Colon (tissue), 2 donors: ENCODE data around the gene LOXL3.

Experiments used
- FAIRE-seq: peaks from 2 replicates; lab custom pipeline; 2012; peaks lifted over from hg19 to GRCh38; lab: Jason Lieb, UNC
- donor health status: control.
- donor health status: control.

LOXL3 gene

DNA sequence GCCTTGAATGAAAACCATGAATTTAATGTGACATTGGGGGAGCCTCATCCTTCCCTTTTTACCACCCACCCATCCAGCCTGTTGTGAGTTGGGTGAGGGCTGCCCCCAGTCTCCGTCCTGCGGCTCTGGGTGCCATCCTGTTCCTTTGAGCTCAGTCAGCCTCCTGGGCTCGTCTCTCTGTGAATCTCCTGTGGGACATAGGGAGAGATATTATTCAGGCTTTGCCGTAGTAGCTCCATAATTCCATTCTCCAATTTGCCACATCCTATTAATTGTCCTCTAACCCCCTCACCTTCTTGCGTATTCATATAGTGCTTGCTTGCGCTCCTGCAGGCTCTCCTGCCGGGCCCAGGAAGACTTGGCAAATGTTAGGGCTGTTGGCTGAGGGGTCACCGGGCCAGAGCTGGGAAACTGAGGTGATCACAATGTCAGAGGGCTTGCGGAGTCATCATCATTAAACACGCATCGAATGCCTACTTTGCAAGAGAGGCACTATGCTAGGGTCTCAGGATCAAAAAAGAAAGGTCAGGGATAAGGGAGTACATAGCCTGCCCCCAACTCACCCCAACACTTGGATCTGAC lies 27.0 kb downstream of the LOXL3 start:
- no peak for FAIRE-seq

DNA sequence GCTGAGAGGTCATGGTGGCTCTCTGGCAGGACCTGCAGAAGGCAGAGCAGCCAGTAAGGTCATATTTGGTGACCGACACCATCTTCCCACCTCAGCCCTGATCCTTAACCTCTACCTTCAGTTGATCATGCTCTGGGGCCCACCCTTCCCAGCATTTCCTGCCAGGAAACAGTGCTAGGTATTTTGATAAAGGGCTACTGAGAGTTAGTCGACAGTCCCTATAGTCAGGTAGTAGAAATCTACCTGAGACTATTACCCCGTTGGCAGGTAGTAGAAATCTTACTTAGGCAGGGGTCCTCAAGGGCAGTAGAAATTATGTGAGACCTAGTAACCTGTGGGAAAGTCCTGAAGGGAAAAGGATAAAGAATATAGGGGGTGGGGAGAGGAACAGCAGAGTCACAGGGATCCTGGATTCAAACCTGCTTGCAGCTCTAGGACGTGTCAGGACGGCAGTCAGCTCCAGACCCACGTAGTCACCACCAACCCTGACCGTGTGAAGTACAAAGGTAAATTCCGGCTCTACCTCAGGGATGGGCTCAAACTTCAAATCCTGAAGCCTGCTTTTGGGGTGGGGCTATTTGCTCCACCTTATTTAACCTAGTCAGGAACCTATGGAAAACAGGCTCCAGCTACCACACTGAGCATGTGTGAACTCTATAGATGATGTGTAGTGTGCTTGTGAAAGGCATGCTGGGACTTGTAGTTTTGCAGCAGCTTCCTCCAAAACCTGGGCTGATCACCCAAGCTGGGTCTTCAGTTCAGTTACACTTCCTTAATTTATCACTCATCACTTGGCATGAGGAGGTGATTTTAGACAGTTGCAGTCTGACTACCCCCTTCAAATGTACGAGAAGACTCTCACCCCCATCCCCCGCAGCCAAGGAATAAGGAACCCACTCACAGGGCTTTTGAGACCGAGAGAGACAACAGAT lies 27.8 kb downstream of the LOXL3 start, which contains the start of gene DQX1:
DQX1 (minus strand) TSS at position 515 of the 932 bp plus-strand sequence; CDS start at position 13, 502 bp downstream.
- FAIRE-seq = no peak

DNA sequence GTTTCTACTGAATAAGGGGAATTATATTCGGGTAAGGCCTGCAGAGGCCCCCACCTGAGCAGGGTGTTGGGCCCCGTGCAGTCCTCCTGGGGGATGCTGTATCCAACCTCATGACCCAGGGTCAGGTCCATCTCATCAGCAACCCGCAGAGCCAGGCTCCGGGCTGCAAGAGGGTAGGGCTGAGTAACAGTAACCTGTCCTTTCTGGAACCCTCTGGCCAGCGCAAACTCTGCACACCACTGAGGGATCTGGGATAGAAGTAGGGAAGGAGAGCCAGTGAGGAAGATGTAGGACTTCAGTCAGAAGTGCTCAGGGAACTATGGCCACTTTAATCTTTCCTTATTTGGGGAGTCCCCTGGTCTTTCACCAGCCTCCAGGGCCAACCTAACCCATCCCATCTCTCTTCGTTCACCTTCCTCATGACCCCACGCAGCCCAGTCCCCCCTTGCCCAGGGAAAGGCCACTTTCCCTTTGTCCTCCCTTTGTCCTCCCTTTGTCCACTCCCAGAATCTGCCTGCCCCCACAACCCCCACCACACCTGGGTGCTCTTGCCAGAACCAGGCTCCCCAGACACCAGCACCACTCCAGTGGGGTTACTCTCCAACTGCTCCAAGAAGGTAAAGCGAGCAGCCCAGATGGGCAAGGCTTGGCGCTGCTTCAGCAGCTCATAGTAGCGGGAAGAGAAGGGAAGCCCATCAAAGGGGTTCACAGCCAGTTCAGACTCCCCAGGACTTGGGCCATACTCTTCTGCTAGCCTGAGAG lies 28.6 kb downstream of the LOXL3 start:
- FAIRE-seq = no peak

DNA sequence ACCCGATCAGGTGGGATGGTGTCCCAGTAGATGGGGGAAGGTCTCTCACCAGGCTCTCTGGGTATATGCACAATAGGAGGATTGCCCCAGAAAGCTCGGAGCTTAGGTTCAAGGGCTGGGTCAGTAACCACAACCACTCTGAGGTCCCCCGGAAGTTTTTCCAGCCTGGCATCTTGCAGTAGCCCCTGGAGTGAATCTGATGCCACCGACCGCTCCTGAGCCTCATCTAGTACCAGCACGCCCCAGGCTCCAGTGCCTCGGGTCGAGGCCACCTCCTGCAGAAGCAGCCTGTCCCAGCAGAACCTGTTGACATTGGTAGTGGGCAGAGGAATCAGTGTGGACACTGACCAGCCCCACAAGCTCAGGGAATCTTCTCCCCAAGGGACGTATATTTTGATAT lies 29.7 kb downstream of the LOXL3 start:
- no peak for FAIRE-seq

DNA sequence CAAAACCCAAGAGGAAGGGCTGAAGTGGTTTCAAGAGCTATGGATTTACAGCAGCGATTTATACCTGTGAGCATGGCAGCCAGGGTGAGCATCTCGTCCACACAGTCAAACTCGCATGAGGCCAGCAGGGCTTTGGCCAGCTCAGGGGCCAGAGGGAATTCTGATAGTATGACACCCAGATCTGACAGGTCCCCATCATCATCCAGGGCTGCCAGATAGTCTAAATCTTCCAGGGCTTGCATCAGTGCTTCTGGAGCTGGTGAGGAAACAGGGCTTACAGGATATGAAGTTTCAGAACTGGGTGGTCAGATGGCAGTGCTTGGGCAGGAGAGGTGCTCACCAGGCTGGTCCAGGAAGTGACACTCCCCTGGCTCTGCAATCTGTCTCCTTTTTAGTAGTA lies 31.2 kb downstream of the LOXL3 start:
- no peak for FAIRE-seq

DNA sequence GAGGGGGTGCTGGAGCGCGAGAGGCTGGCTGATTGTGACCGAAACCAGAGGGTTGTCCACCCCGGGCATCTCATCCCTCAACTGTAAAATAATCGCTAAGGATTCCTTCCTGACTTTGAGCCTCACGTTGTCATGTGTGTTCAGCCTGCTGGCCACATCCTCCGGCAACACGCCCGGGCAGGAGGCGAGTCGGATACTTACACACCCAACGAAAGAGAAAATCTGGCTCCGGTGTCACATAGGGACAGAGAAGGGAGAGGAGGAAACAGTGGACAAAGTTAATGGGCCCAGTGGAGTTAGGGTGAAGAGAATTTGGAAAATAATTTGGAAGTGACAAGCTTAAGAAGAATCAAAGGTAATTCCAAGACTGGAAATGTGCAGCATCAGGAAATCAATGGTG lies 37.1 kb downstream of the LOXL3 start:
- no peak for FAIRE-seq

DNA sequence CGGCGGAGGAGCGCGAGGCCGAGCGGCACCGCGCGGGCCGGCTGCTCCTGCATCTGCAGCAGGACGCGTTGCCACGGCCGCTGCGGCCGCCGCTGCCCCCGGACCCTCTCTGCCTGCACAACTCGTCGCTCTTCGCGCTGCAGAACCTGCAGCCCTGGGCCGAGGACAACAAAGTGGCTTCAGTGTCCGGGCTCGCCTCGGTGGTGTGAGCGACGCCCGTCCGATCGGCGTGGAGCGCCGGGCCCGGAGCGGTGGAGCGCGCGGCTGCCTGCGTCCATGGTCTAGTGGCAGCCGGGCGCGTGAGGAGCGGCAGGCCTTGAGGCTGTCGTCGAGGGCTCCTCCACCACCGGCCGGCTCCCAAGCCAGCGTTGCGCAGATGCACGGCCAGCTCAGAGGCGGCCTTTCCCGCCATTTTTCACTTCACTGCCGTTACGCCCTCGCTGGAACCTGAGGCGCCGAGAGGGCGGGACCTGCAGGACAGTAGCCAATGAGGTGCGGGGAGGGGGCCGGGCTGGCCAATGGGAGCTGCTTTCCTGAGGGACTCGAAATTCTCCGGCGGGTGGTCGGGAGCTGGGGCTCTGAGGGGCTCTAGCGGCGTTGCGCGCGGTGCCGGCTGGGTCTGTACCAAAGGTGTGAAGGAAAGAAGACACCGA lies 37.6 kb downstream of the LOXL3 start:
- no peak for FAIRE-seq

DNA sequence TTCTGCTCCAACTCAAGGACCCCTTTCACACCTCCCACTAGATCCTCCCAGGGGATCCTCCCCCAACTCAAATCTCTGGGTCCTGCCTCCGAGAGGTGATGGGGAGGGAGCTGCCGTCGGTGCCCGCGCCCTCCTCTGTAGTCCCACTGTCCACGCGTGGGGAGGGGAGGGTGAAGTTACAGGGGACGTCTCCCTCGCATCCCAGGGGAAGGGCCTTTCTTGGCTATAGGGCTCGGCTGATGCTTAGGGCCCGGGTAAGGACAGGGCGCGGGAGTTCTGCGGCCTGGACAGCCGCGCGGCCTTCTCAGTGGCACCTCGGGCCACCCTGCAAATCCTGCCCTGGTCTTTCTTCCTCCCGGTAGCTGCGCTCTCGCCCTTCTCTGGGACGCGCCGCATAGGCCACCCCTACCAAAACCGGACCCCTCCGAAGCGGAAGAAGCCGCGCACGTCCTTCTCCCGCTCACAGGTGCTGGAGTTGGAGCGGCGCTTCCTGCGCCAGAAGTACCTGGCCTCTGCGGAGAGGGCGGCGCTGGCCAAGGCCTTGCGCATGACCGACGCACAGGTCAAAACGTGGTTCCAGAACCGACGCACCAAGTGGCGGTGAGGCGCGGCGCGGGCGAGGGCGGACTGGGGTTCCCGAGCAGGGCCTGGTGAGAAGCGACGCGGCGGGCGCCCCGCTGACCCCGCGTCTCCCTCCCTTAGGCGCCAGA lies 38.3 kb downstream of the LOXL3 start:
- no peak for FAIRE-seq

DNA sequence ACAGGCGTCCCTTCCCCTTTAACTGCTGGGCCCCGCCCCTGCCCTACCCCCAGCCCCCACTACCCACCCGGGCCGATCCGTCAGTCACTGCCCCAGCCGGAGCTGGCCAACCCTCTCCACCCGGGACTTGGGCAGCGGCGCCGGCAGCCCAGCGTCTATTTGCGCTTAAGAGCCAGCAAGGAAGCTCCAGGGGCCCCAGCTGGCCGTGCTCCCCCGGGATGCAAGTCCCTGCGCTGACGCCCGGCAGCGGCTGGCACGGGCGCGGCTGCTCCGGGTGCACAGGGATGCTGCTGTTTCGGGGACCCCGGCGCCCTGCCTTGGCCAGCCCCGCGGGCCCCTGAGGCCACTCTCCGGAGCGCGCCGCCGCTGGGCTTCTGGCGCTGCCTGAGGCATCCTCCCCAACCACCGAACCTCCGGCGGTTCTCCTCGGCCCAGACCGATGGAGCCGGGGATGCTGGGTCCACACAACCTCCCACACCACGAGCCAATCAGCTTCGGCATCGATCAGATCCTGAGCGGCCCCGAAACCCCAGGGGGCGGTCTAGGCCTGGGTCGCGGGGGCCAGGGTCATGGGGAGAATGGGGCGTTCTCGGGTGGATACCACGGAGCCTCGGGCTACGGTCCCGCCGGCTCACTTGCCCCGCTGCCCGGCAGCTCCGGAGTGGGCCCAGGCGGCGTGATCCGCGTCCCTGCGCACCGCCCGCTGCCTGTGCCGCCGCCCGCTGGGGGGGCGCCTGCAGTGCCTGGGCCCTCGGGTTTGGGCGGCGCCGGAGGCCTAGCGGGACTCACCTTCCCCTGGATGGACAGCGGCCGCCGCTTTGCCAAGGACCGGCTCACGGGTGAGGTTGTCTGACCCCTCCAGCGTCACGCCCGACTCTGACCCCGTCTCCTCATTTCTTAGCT lies 39.1 kb downstream of the LOXL3 start, which contains the start of gene TLX2:
TLX2 (plus strand) TSS at position 83 of the 903 bp plus-strand sequence; CDS start at position 440, 357 bp downstream.
- FAIRE-seq = no peak

DNA sequence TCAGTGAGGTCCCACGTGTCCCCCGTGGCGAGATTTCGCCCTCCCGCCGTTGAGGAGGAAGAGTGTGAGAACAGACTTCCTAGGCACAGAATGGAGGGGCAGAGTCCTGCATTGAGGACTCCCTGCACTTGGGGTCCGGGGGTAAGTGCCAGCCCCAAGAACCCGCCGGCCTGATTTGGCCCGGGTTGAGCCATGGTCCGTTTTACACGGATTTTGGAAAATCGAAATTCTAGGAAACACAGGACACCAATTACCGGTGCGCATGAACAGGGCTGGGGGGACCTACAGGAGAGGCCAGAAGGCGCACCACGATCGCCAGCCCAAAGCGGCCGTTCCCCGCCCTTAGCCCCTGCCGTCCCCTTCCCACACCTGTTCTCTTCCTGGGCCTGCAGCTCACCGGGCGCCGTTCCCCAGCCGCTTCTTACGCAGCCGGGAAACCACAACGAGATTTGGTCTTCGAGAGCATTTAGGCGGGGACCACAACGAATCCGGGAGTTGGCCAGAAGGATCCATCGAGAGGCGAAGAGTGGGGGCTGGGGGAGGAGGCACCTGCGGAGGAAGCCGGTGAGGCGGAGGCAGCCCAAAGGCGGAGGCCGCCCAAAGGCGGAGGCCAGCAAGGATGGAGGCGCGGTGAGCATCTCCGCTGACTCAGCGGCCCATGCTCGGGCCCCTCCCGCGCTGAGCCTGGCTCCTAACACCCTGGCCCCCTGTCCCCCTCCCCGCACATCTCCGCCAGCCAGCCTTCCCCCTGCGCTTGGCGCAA lies 40.0 kb downstream of the LOXL3 start:
- FAIRE-seq = no peak

DNA sequence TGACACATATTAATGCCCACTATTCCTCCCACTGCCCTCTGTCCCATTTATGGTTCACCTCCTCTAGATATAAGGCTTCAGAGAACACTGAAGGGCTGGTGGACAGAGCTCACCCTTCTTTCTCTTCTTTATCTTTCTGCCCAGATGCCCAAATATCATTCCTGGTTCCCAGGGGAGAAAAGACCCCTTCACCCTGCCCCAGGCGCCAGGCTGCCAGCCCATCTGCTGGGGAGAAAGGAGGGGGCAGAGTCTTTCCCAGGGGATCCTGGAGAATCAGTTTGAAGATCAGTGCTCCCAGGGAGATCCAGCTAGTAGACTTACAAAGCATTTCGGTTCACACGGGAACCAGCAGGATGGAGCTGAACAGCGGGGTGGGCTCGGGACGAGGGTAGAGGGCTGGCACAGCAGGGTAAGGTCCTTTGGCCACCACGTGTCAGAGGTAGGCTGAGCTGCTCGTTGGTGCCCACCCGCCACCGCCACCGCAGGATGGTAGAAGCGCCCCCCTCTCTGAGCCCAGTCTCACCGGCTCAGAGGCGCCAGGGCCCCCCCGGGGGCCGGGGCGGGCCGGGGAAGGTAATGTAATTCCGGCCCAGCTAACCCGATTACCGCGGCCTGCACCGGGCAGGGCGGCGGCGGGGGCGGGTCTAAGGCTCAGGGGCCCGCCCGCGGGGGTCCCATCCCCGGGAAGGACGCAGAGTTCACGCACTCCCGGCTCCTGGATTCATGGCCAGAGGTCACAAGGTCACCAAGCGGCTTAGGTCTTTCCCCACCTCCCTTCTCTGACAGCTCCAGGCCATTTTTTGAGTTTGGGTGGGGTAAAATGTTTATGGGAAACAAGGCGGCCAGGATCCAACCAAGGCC lies 40.8 kb downstream of the LOXL3 start:
- no peak for FAIRE-seq

DNA sequence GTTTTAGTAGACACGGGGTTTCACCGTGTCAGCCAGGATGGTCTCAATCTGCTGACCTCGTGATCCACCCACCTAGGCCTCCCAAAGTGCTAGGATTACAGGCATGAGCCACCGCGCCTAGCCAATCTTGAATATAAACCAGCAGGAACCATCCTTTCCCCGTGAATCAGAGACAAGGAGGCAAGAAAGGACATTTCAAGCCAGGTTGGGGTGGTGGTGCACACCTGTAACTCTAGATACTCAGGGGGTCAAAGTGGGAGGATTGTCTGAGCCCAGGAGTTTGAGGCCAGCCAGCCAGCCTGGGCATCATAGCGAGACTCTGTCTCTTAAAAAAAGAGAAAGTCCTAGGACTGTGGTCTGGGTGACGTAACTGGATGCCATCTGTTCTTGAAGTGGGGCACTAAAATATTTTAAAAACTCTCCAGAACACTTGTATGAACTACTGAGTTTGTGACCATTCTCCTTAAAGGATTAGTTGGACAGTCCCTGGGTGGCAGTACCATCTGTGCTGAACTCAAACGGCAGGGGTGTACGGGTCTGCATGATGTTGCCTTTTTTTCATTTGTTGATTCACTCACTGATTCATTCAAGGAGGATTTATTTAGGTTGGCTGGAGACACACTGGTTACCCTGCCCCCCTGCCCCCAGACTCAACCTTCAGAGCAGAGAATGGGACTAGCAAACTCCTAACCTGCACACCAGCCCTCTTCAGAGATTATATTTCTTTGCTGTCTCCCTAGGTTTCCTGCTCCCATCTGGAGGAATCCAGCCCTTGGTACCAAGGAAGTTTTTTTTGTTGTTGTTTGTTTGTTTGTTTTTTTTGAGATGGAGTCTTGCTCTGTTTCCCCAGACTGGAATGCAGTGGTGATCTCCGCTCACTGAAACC lies 42.4 kb downstream of the LOXL3 start:
- no peak for FAIRE-seq

DNA sequence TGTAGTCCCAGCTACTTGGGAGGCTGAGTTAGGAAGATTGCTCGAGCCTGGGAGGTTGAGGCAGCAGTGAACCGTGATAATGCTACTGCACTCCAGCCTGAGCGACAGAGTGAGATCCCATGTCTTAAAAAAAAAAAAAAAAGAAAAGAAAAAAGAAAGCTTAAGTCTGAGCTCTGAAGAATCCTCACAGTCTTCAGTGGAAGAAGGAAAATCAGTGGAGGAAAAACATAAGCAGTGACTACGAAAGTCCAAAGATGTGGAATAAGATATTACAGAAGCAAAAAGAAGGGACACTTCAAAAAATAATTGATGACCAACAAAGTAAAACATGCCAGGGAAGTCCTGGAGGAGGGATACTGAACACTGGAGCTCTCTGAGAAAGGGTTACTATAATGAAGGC lies 43.5 kb downstream of the LOXL3 start:
- FAIRE-seq = no peak

DNA sequence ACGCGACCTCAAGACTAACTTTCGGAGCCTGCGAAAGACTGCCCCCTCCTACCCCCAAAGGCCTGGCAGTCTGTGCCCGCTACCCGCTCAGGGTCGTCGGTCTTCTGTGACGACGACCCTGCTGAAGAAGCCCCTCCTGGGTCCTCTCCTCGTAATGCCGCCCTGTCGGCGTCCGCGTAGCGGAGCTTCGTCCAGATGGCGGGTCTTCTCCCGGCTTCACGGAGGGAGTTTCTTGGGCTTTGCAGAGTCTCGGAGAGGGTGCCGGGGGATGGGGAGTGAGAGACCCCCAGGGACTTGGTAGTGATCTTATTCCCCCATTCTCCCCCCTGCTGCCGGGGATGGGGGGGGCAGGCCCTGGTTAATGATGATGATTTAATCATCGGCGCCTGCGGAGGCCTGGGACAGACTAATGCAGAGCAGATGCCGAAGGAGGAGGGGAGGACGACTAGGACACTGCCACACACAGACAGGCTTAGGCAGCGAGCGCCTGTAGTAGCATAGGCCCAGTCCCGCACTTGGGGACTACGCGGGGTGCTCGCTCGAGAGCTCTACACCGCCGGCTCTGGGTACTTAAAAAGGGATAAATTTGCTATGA lies 45.7 kb downstream of the LOXL3 start:
- FAIRE-seq = no peak

DNA sequence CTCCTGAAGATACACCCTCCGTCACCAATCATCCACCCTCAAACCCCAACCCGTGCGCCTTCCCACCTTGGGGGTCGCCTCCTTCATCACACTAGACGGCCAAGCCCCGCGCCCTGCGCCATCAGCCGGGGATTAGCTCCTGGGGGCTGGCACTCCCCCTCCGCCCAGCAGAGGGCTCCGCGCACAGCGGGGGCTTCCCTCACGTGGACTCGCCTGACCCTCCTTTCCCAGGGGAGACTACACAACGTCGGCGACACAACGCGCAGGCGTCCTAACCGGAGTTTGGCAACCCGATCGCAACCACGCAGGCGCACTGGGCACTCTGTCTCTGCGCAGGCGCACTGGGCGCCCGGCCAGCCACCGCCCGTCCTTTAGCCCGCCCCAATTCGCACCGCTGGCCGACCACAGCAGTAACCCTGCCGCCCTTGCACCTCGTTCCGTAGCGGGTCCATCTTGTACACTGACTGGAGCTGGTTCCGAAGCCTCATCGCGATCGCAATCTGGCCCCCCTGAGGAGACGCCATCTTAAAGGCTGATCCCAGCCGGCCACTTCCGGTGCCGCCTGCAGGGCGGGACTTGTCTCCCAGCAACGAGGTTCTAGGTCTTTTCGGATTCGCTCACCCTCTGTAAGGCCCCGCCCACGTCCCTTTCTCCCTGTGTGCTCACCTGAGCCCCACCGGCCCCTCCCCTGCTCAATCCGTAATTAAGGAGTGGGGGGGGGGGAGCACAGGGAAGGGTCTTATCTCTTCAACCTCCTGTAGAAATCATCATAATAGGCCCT lies 46.4 kb downstream of the LOXL3 start, which contains the start of gene PCGF1:
PCGF1 (minus strand) TSS at position 551 of the 781 bp plus-strand sequence; CDS start at position 524, 27 bp downstream.
- no peak for FAIRE-seq
